Prostate gland (tissue), 2 donors: ENCODE measurements around the gene GIPR. TPM values are rescaled to one million over a fixed set of nuclear protein-coding genes. Genes with fewer than 3 reads are reported as not detected.
A peak's percentile ranks its signal among the peaks of the same experiment; 100 is the strongest.

Experiments used
- DNase-seq: peaks from one replicate; pipeline ENCODE4 v3.0.0-alpha.2; 2019; ENCODE audit warnings: low spot score
- H3K27ac ChIP-seq, 2 donors: fragments of 200-600 bp; sonication (generic); 2 replicates each; pipeline ENCODE4 v1.5.1; 2017 to 2019
- H3K27me3 ChIP-seq: fragments of 200-600 bp; sonication (generic); replicated peaks from 2 replicates; pipeline ENCODE4 v1.5.1; 2019; ENCODE audit not compliant: insufficient read depth
- H3K36me3 ChIP-seq, 2 donors: fragments of 200-600 bp; sonication (generic); 1 replicate in 1 of 2; 2 replicates in 1 of 2; pipeline versions ENCODE4 v1.5.1 to v1.8.1; 2017 to 2019
- H3K4me1 ChIP-seq: fragments of 200-600 bp; sonication (generic); replicated peaks from 2 replicates; pipeline ENCODE4 v1.5.1; 2019
- H3K4me3 ChIP-seq, 2 donors: fragments of 200-600 bp; sonication (generic); 2 replicates each; pipeline ENCODE4 v1.5.1; 2017 to 2019
- H3K9me3 ChIP-seq: fragments of 200-600 bp; sonication (generic); 2 replicates; pipeline ENCODE4 v1.5.1; 2017
- CTCF ChIP-seq, 4 experiments: fragments of 200-600 bp in 2 of 4; fragments of 450-650 bp in 2 of 4; sonication (generic) in 2 of 4; IDR thresholded peaks; 1 replicate in 3 of 4; 2 replicates in 1 of 4; pipeline ENCODE4 v1.5.1; 2016 to 2019; ENCODE audit warnings: antibody characterized with exemption in 4 of 4, mild to moderate bottlenecking in 2 of 4, moderate library complexity in 2 of 4
- POLR2A ChIP-seq: fragments of 450-650 bp; IDR thresholded peaks from one replicate; pipeline ENCODE4 v1.6.1; 2016; ENCODE audit warnings: antibody characterized with exemption, mild to moderate bottlenecking
- POLR2AphosphoS5 ChIP-seq: sonication (generic); formaldehyde crosslinking; IDR thresholded peaks from one replicate; pipeline ENCODE4 v1.6.1; 2017; ENCODE audit warnings: antibody characterized with exemption
- WGBS: methylation state at CpG from one replicate; pipeline ENCODE4 v1.1.5; 2018; 5-methylcytosine and 5-hydroxymethylcytosine counted together
- intact Hi-C: fragments of 100-400 bp; cut with DNase I; formaldehyde crosslinking; loops from one replicate; pipeline ENCODE4 v1.14.2; 2022
- total RNA-seq, 2 donors: library from RNA; depleted of rRNA; stranded (reverse); fragments of >200 nt; gene quantifications; one replicate each; pipeline ENCODE4 v1.1.0, GENCODE V29; 2016

GIPR gene
- total RNA-seq, 2 donors from 2014 or later: 2.6 to 4.9 TPM

GRCh38 chr19:45637890-45638667, 29.9 kb upstream of the GIPR start:
- Histone ChIP-seq H3K4me3 (peak overlapping the region; percentile 64 to 69), H3K27ac (peak overlapping the region in 1 of 2 donors; percentile 60), H3K9me3 (no peaks in the 10 kb centered on the region), H3K27me3 (no peaks in the 10 kb centered on the region), H3K4me1 (peaks cover 6% of the 10 kb centered on the region), H3K36me3 (no peaks in the 10 kb centered on the region)
- 54% methylated on average over 19 of the region's 19 CpGs for WGBS
- peak; percentile 41 for DNase-seq
- TF ChIP-seq POLR2A (peak; percentile 64), CTCF (IDR thresholded peaks at IDR 0.05) (no peak), POLR2AphosphoS5 (peak; percentile 44)
- intact Hi-C loops: no loop called here

GRCh38 chr19:45638930-45639729, 28.9 kb upstream of the GIPR start, which contains the start of gene EML2:
EML2 (minus strand) TSS chr19:45639397; CDS start chr19:45639376, 21 bp downstream.
- DNase-seq: peak; percentile 34
- Histone ChIP-seq H3K4me3 (peak within 1 kb of the TSS; percentile 64 to 69), H3K4me1 (peaks cover 6% of the 10 kb centered on the region), H3K36me3 (no peaks in the 10 kb centered on the region), H3K27me3 (no peaks in the 10 kb centered on the region), H3K27ac (peak within 1 kb of the TSS; percentile 60 to 62), H3K9me3 (no peaks in the 10 kb centered on the region)
- 4% methylated on average over 45 of the region's 52 CpGs for WGBS
- TF ChIP-seq POLR2AphosphoS5 (no peak), POLR2A (peak; percentile 61), CTCF (IDR thresholded peaks at IDR 0.05) (peak in 1 of 4 experiments; percentile 17)
- intact Hi-C loops: no loop called here

- TF ChIP-seq POLR2A (no peak), POLR2AphosphoS5 (no peak), CTCF (IDR thresholded peaks at IDR 0.05) (no peak)
- H3K9me3 ChIP-seq: no peaks in the 10 kb centered on the region
- no peaks in the 10 kb centered on the region for H3K36me3 ChIP-seq
- H3K27me3 ChIP-seq: no peaks in the 10 kb centered on the region
- intact Hi-C loops: no loop called here
- H3K4me3 ChIP-seq: no peak overlapping the region
- WGBS: 57% methylated on average over 17 of the region's 17 CpGs
- no peak overlapping the region for H3K27ac ChIP-seq
- DNase-seq: no peak
- peaks cover 6% of the 10 kb centered on the region for H3K4me1 ChIP-seq
Measured at GRCh38 chr19:45640849-45641273, 27.2 kb upstream of the GIPR start.

GRCh38 chr19:45641274-45642105, 26.5 kb upstream of the GIPR start:
- WGBS: 19% methylated on average over 40 of the region's 40 CpGs
- intact Hi-C loops: loop anchor here (2.0 kb wide), 2 partner anchors 35 to 119 kb away; no protein-coding TSS in a partner anchor
- peaks cover 6% of the 10 kb centered on the region for H3K4me1 ChIP-seq

More at GRCh38 chr19:45641274-45642105, 26.5 kb upstream of the GIPR start:
- peak overlapping the region; percentile 45 to 51 for H3K27ac ChIP-seq
- no peaks in the 10 kb centered on the region for H3K36me3 ChIP-seq
- peak; percentile 57 for DNase-seq
- H3K27me3 ChIP-seq: no peaks in the 10 kb centered on the region
- TF ChIP-seq POLR2A (no peak), POLR2AphosphoS5 (no peak), CTCF (IDR thresholded peaks at IDR 0.05) (no peak)
- no peaks in the 10 kb centered on the region for H3K9me3 ChIP-seq
- H3K4me3 ChIP-seq: peak overlapping the region; percentile 10 to 21
